PC-3 (cell line): Measurements from ENCODE around the gene WDR45. TPM values are rescaled to one million over a fixed set of nuclear protein-coding genes. Genes with fewer than 3 reads are reported as not detected.

Experiments
- ATAC-seq: fragments of 200-7000 bp; cut with Tn5 transposase; 2 replicates; pipeline ENCODE4 v1.9.1; 2020; ENCODE audit warnings: mild to moderate bottlenecking, moderate library complexity
- BruUV-seq: library from RNA; stranded (reverse); fragments of 400-500 nt; replicated peaks from 2 replicates; lab custom pipeline; 2021; lab: Mats Ljungman, UMichigan
- CTCF ChIA-PET: fragments of 300-600 bp; sonication (Branson Sonifier 250); formaldehyde crosslinking; loops from one replicate; lab custom pipeline; 2022; ENCODE audit warnings: antibody characterized with exemption; lab: Charles Lee
- POLR2A ChIA-PET: fragments of 300-600 bp; sonication (Branson Sonifier 250); formaldehyde crosslinking; loops from one replicate; lab custom pipeline; 2022; ENCODE audit warnings: antibody characterized with exemption; ENCODE audit not compliant: unreplicated experiment; lab: Charles Lee
- DNase-seq: peaks from one replicate; pipeline ENCODE4 v3.0.0-alpha.2; 2015
- H2AFZ ChIP-seq: fragments of 300-600 bp; sonication (generic); 2 replicates; pipeline ENCODE4 v1.6.0; 2016; ENCODE audit warnings: antibody characterized with exemption, low read length
- H3F3A ChIP-seq: fragments of 300-600 bp; sonication (generic); one replicate; pipeline ENCODE4 v1.6.0; 2017; ENCODE audit warnings: antibody characterized with exemption, low read length, control low read depth, mild to moderate bottlenecking; ENCODE audit not compliant: unreplicated experiment
- H3K27ac ChIP-seq: fragments of 300-600 bp; sonication (generic); 2 replicates; pipeline ENCODE4 v1.5.1; 2016; ENCODE audit warnings: mild to moderate bottlenecking, low read length
- H3K27me3 ChIP-seq: fragments of 300-600 bp; sonication (generic); 2 replicates; pipeline ENCODE4 v1.6.1; 2016; ENCODE audit warnings: low read length, mixed read lengths
- H3K36me3 ChIP-seq: fragments of 300-600 bp; sonication (generic); 2 replicates; pipeline ENCODE4 v1.6.1; 2016; ENCODE audit warnings: low read depth, mixed run types, low read length, mixed read lengths
- H3K4me1 ChIP-seq: fragments of 300-600 bp; sonication (generic); 2 replicates; pipeline ENCODE4 v1.5.1; 2016; ENCODE audit warnings: low read length; ENCODE audit not compliant: insufficient read depth
- H3K4me2 ChIP-seq: fragments of 300-600 bp; sonication (generic); 2 replicates; pipeline ENCODE4 v1.6.0; 2016; ENCODE audit warnings: low read length
- H3K4me3 ChIP-seq: fragments of 300-600 bp; sonication (generic); 2 replicates; pipeline ENCODE4 v1.5.1; 2016; ENCODE audit warnings: mild to moderate bottlenecking, low read length, mixed read lengths
- H3K79me2 ChIP-seq: fragments of 300-600 bp; sonication (generic); 2 replicates; pipeline ENCODE4 v1.6.1; 2017; ENCODE audit warnings: low read length, mixed read lengths
- H3K9ac ChIP-seq: fragments of 300-600 bp; sonication (generic); 2 replicates; pipeline ENCODE4 v1.6.0; 2016; ENCODE audit warnings: mild to moderate bottlenecking, low read length
- H3K9me2 ChIP-seq: fragments of 300-600 bp; sonication (generic); replicated peaks from 2 replicates; pipeline ENCODE4 v1.6.1; 2016; ENCODE audit warnings: mixed run types, low read length, mixed read lengths
- H3K9me3 ChIP-seq: fragments of 300-600 bp; sonication (generic); 2 replicates; pipeline ENCODE4 v1.6.1; 2016; ENCODE audit warnings: low read length, mixed read lengths
- H4K20me1 ChIP-seq: fragments of 300-600 bp; sonication (generic); 2 replicates; pipeline ENCODE4 v1.6.1; 2016; ENCODE audit warnings: low read length, mixed read lengths
- CTCF ChIP-seq: fragments of 300-600 bp; sonication (generic); conservative IDR thresholded peaks from 2 replicates; pipeline ENCODE4 v1.5.1; 2017; ENCODE audit warnings: antibody characterized with exemption, low read depth, mild to moderate bottlenecking, low read length
- EZH2 ChIP-seq: fragments of 300-600 bp; sonication (generic); IDR thresholded peaks from one replicate; pipeline ENCODE4 v1.6.1; 2017; ENCODE audit warnings: antibody characterized with exemption, mild to moderate bottlenecking, low read length; ENCODE audit not compliant: unreplicated experiment
- EZH2phosphoT487 ChIP-seq: fragments of 300-600 bp; sonication (generic); IDR thresholded peaks from 2 replicates; pipeline ENCODE4 v1.6.1; 2018; ENCODE audit warnings: mild to moderate bottlenecking, antibody characterized with exemption, low read length, borderline replicate concordance
- intact Hi-C: fragments of 100-400 bp; cut with micrococcal nuclease; formaldehyde crosslinking; loops from 2 replicates; pipeline ENCODE4 v1.9.0; 2023
- total RNA-seq: library from RNA; depleted of rRNA; stranded (reverse); fragments of >200 nt; gene quantifications from 2 replicates; pipeline ENCODE4 v1.2.3, GENCODE V29; 2014

WDR45 gene
- total RNA-seq, 1 experiment from 2014 or later: 27.2 TPM

- H3K27me3 ChIP-seq: no peaks in the 10 kb centered on the region
- H4K20me1 ChIP-seq: no peaks in the 10 kb centered on the region
- no peak overlapping the region for H3K27ac ChIP-seq
- no peak overlapping the region for H3K9ac ChIP-seq
- TF ChIP-seq EZH2phosphoT487: no peak
- no peak for TF ChIP-seq CTCF
- no peak for TF ChIP-seq EZH2
- POLR2A ChIA-PET: no interaction called here
- ATAC-seq (no peak), DNase-seq (no peak)
- no peaks in the 10 kb centered on the region for H3K79me2 ChIP-seq
- H3K4me2 ChIP-seq: no peak overlapping the region
- H3F3A ChIP-seq: no peaks in the 10 kb centered on the region
- CTCF ChIA-PET: no interaction called here
- H3K36me3 ChIP-seq: no peaks in the 10 kb centered on the region
- H3K9me3 ChIP-seq: no peaks in the 10 kb centered on the region
- no TSS peak for BruUV-seq
- no peak overlapping the region for H2AFZ ChIP-seq
- H3K4me1 ChIP-seq: no peaks in the 10 kb centered on the region
- intact Hi-C loops: no loop called here
- H3K9me2 ChIP-seq: no peaks in the 10 kb centered on the region
- H3K4me3 ChIP-seq: no peak overlapping the region
These were observed 9.9 kb upstream of the WDR45 start for GRCh38 chrX:49089553-49089952.

GRCh38 chrX:49082271-49082871, 2.7 kb upstream of the WDR45 start:
- DNase-seq: no peak
- POLR2A ChIA-PET: no interaction called here

More at GRCh38 chrX:49082271-49082871, 2.7 kb upstream of the WDR45 start:
- no peak for ATAC-seq
- Histone ChIP-seq H3K27ac (no peak overlapping the region), H3K36me3 (no peaks in the 10 kb centered on the region), H3K4me2 (no peak overlapping the region), H3K79me2 (no peaks in the 10 kb centered on the region), H3K27me3 (no peaks in the 10 kb centered on the region), H4K20me1 (no peaks in the 10 kb centered on the region), H3K9ac (no peak overlapping the region), H3K4me3 (no peak overlapping the region), H2AFZ (no peak overlapping the region), H3K9me3 (no peaks in the 10 kb centered on the region), H3F3A (no peaks in the 10 kb centered on the region), H3K9me2 (no peaks in the 10 kb centered on the region), H3K4me1 (peaks cover 6% of the 10 kb centered on the region)
- intact Hi-C loops: no loop called here
- TF ChIP-seq EZH2phosphoT487: no peak
- TF ChIP-seq EZH2: no peak
- TF ChIP-seq CTCF: no peak
- no TSS peak for BruUV-seq
- CTCF ChIA-PET: no interaction called here
